ENCODE measurements around the gene MMP27. TPM values are rescaled to one million over a fixed set of nuclear protein-coding genes. Genes with fewer than 3 reads are reported as not detected.
"Not testable (repeated sequence)": the region's sequence is repeated elsewhere in the genome, so short reads cannot be mapped to it uniquely, and the experiment has no call there.

Gene MMP27, protein sequence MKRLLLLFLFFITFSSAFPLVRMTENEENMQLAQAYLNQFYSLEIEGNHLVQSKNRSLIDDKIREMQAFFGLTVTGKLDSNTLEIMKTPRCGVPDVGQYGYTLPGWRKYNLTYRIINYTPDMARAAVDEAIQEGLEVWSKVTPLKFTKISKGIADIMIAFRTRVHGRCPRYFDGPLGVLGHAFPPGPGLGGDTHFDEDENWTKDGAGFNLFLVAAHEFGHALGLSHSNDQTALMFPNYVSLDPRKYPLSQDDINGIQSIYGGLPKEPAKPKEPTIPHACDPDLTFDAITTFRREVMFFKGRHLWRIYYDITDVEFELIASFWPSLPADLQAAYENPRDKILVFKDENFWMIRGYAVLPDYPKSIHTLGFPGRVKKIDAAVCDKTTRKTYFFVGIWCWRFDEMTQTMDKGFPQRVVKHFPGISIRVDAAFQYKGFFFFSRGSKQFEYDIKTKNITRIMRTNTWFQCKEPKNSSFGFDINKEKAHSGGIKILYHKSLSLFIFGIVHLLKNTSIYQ
- not detected for total RNA-seq

GRCh38 chr11:102705626-102706025 lies at the start of gene MMP27:
Gene MMP27 (minus strand): TSS chr11:102705769. CDS start chr11:102705714, 55 bp downstream.
- ATAC-seq, result no peak

- ATAC-seq, result no peak
These were observed 47.7 kb upstream of the MMP27 start for GRCh38 chr11:102753267-102753666.

DNA sequence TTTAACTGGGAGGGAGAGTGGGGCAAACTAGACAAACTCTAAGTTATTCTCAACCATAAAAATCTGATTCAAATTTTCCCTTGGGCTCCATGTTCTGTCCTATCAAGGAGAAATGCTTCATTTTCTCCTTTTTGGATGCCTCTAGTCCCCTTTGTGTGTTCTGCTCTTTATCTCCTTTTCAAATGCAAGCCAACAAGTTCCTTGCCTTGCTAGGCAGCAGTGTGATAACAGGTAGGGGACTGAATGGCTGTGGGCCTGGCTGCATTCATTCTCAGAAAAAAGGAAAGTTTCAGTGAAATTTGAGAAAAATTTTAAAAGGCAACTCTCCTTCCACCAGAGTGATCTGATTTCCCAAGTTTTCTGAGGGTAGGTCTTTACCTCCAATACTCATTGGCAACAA lies 46.1 kb upstream of the MMP27 start:
- no peak for ATAC-seq

DNA sequence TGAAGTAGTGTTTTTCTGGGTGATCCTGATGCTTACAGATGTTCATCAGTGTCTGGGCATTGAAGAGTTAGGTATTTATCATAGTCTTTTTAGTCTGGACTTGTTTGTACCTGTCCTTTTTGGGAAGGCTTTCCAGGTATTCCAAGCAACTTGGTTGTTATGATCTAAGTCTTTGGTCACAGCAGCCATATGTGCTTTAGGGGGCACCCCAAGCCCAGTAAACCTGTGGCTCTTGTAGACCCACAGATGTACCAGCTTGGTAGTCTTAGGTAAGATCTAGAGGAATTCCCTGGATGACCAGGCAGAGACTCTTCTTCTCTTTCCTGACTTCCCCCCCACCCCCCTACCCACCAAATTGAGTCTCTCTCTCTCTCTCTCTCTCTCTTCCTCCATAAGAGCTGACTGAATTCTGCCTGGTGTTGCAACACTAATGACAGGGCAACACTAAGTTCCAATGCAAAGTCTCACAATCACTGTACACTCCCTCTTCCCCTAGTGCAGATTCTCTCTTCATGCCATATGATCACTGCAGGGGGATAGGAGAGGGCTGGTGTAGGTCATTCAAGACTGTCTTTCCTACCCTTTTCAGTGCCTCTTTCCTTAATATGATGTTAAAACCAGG lies 43.6 kb upstream of the MMP27 start:
- ATAC-seq, result no peak

DNA sequence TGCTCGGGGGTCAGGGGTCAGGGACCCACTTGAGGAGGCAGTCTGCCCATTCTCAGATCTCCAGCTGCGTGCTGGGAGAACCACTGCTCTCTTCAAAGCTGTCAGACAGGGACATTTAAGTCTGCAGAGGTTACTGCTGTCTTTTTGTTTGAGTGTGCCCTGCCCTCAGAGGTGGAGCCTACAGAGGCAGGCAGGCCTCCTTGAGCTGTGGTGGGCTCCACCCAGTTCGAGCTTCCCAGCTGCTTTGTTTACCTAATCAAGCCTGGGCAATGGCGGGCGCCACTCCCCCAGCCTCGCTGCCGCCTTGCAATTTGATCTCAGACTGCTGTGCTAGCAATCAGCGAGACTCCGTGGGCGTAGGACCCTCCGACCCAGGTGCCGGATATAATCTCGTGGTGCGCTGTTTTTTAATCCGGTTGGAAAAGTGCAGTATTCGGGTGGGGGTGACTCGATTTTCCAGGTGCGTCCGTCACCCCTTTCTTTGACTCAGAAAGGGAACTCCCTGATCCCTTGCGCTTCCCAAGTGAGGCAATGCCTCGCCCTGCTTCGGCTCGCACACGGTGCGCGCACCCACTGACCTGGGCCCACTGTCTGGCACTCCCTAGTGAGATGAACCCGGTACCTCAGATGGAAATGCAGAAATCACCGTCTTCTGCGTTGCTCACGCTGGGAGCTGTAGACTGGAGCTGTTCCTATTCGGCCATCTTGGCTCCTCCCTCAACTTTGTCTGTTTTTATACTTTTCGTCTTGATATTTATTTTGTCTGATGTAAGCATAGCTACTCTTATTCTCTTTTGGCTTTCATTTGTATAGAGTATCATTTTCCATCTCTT lies 41.4 kb upstream of the MMP27 start:
- not testable (repeated sequence) for ATAC-seq

DNA sequence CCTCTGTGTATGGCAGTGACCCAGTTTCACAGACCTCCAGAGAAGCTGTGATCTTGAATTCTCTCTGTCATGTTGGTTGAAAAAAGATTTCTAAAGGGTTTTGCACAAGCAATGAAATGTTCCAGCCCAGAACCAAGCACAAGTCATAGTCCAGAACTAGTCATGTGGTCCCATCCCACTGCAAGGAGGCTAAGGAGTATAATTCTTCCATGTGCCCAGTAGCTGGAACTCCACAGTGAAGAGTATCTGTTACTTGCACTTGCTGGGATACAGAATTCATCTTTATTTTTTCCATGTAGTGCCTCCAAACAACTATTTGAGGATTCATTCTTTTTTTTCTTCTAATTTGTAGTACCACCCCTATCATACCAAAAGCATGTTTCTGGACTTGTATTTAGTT lies 29.1 kb upstream of the MMP27 start:
- ATAC-seq, result no peak

- ATAC-seq, result peak; percentile 76
These were observed 27.8 kb upstream of the MMP27 start for GRCh38 chr11:102733232-102733875.

GRCh38 chr11:102730944-102731343 lies 25.4 kb upstream of the MMP27 start:
- not testable (repeated sequence) for ATAC-seq

- ATAC-seq, result no peak
These were observed 24.6 kb upstream of the MMP27 start for GRCh38 chr11:102729849-102730815.

DNA sequence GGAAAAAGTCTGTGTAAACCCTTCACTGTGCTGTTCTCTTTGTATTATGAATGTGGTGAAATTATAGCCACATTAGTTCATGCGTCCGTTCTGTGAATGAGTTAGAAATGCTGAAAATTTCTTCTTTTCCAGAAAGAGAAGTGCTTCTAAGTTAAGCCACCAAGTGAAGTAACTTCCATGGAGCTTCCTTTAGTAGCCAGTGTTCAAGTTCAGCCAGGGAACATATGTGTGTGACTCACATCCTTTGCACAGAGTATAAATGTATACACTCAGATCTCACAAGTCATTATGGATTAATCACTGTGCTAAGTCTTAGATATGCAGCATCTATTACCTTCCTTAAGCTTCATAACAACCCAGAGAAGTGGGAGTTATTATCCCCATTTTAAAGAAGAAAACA lies 22.3 kb upstream of the MMP27 start:
- ATAC-seq, result peak; percentile 77

- no peak for ATAC-seq
These were observed 19.4 kb upstream of the MMP27 start, which contains the start of gene MMP8 for GRCh38 chr11:102724904-102725500. Gene MMP8 (minus strand): TSS chr11:102724954. CDS start chr11:102724855, 99 bp downstream.

DNA sequence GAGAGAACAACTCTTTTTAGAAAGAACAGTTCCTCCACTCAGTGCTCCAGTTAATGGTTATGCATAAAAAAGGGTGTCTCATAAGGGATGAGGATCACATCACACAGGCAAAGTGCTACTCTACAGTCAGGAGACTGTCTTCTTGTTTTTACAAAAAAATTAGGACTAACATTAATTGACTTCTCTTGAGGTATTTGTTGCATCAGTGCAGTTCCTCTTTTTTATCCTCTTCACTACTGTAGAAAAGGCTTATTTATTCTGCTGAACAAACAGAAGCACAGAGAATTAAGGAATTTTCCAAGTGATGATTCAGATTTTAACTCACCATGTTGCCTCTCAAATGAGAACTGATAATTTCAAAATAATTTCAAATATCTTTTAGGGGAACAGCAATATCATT lies 17.3 kb upstream of the MMP27 start:
- no peak for ATAC-seq

DNA sequence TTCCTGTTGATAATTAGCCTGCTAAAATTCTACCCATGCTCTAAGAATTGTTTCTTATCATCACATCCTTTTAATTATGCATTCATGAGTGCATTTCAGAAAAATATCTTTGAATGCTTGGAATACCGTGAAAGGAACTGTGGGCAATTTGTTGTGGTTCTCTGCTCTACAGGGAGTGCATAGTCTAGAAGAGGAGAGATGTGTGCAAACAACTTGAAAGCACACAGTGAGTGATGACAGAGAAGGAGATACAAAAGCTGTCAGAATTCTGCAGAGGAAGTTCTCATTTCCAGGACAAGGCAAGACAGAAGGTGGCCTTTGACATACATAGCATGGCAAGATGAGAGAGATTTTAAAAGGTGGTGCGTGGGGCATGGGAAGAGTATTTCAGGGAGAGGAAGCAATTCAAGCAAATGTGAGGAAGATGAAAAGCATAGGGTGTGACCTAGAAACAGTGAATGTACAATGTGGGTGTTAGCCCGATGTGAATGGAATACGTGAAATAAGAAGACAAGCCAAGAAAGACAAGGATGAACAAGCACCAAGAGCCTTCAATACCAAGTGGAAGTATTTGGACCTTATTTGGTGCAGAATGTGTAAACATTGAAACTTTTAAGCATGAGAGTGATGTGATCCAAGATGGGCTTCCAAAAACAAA lies 14.2 kb upstream of the MMP27 start:
- no peak for ATAC-seq

DNA sequence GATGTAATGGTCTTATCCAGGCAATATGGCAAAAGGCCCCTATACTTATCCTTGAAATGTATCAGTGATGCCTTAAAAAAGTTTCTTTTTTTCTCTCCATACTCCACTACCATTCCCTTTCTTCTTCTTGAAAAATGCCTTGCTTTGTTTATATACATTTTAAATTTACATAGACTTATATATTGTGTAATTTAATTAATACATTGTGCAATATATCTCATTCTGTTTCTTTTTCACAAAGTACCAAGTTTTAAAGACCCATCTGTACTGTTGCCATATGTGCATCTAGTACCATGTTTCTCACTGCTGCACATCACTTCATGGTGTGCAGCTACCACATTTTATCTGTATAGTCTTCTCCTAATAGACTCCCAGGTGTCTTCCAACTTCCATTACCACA lies 11.7 kb upstream of the MMP27 start:
- ATAC-seq, result no peak

DNA sequence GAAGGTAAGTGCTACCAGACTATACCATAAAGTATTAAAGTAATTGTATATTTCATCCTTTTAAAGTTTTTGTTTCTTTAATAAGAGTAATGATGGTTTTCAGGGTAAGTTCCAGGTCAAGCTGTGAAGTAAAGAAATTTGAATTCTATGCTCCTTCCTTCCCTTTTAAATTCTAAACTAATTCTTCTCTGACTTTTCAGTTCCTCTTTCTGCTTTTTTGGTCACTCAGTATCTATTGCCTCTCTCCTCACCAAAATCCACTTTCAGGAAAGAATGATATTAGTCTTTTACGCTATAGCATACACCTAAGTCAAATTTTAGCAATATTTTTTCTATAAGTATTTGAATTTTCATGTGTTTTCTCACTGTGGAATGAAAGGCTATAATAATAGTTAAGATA lies 11.0 kb upstream of the MMP27 start:
- no peak for ATAC-seq

DNA sequence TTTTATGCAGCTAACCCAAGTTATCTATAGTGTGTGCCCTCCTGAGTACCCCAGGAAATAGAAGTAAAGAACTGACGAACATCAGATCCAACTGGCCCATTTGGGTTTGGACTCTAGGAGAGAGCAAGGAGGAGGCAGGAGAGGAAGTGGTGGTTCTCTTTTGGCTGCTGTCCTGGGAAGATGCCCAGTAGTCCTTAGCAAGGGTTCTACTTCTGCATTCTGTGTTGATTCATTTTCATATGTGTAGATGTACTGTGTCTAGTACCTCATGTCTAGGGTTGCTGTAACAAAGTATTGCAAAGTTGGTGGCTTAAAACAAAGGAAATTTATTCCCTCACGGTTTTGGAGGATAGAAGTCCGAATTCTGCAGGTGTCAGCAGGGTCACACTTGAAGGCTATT lies 6.6 kb upstream of the MMP27 start:
- ATAC-seq, result no peak

DNA sequence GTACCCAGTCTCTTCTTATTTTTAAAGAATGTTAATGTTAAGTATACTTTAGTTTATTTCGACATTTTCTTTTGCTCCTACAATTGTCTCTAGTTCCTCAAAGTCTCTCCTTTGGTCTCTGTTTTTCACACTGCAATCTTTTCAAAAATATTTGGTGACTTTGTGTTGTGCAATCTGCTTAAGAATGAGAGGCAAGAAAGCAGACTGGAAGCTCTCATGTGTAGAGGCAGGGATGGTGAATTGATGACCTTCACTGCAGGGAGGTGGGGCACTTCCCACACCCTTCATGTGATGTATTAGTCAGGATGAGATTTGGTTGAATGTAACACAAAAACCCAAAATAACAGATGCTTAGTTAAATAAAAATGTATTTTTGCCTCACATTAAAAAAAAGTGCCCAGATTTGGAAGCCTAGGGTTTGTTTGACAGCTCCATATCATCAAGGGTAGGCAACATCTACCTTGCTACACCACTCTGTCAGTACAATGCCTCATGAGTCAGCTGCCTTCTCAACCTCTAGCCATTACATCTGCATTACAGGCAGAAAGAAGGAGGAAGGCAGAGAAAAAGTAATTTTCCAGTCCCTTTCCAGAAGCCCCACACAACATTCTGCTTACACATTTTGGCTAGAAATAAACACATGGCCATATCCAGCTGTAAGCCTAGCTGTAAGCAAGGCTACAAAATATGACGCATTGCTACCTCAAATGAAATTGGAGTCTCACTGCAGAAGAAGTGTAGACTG lies 3.8 kb upstream of the MMP27 start:
- no peak for ATAC-seq

- no peak for ATAC-seq
These were observed 3.1 kb upstream of the MMP27 start for GRCh38 chr11:102708654-102709053.

DNA sequence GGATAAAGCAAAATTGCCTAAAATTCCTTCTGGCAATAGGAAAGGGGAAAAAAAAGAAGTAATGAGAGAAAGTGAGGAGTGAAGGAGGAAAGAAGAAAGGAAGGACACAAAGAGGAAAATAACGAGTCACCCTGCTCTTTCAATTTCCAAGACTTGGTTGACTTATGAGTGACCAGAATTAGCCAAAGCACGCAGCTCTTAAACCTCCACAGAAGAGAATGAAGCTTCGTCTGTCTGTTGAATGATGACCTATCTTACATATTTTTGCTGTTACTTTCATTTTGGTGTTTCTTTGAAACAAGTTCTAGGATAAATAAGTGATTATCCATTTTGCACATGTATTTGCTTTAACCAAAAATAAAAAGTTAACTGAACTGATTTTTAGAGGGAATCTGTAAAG lies 728 bp downstream of the MMP27 start:
- no peak for ATAC-seq

All from esophagus mucosa (tissue), 1 donor.